GM18517 (cell line): ENCODE measurements around the gene ENTPD8.
"Not testable (repeated sequence)": the region's sequence is repeated elsewhere in the genome, so short reads cannot be mapped to it uniquely, and the experiment has no call there.

Experiments
- ATAC-seq: cut with Tn5 transposase; IDR thresholded peaks from one replicate; pipeline ENCODE4 v1.9.1; 2021; ENCODE audit warnings: mild to moderate bottlenecking, moderate library complexity; ENCODE audit not compliant: unreplicated experiment

Gene ENTPD8

DNA sequence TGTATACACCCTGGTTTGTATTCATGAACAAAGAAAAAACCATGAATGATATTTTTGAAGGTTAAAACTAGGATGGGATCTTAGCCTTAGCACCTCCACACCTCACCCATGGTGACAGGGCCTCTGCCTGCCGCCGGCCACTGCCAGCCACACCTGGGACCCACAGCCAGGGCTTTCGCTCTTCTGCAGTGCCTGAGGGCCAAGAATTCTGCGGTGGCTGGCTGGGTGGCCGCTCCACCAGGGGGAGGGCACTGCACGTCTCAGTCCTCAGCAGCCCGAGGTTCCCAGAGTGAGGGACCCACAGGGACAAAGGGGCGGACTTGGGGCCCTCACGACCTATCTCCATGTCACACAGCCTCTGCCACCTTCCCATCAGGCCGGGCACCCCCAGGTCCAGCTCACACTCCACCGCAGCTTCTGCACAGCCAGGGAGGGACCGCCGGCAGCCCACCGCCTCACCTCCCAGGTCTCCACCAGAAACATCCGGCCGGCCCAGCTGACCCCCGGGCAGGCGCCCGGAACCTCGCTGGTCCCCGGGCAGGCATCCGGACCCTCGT, 25.1 kb downstream of the ENTPD8 start:
- no peak for ATAC-seq

DNA sequence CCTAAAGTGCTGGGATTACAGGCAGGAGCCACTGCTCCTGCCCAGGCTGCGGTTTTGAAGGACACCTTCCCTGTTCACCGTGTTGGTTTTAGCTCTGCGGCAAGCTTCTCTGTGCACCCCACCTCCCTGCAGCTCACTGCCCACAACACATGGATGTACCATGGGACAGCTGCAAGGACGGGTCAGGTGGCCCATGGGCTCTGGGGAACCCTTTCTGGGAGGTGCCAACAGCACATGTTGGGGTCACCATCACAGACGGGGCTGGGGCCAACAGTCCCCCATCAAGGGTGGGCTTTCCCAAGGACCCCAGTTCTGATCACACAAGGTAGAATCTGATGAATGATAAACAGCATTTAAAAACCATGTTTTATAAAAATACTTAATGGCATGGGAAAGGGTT, 25.7 kb downstream of the ENTPD8 start:
- no peak for ATAC-seq

DNA sequence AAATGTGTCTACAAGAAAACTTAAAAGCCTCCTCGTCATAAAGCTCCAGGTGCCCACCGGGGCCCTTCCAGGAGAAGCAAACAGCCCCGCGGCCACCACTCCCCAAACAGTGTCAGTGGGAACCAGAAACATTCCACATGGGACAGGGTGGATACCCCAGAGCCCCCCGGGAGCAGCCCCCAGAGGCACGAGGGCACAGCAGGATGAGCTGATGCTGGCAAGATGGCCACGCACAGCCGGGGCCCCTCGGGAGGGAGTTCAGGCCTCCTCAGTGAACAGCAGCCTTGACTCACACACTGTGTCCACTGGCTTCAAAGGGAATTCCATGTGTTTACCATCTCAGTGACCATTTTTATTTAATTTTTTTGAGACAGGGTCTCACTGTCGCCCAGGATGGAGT, 28.7 kb downstream of the ENTPD8 start:
- ATAC-seq, result no peak

DNA sequence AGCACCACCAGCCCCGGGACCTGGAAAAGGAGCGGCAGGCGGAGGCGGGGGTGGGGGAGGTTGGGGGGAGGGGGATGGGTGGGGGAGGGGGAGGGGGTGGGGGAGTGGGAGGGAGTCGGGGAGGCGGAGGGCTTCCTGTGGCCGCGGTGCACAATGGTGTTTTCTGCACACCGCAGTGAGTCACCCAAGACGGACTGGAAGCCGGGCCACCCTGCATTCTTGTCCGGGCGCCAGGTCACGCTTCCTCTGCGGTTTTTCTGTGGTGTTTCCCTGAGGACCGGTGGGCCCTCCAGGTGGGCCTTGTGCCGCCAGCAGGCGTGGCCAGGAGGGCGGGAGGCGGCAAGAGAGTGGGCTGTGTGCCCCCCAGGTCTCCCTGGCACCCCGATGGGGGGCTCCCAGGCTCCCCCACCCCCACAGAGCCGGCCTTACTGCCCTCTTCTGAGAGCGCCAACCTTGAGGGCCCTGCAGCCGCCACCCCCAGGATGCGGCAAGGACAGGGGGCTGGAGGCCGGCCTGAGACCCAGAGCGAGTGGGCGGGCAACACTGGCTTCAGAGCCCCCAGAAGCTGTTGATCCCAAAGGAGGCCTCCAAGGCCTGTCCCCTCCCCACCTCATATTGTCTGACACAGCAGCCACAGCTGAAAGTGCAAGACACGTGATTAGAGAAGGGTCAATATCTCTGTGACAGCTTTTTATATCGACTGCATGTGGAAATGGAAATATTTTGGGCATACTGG, 29.3 kb downstream of the ENTPD8 start:
- no peak for ATAC-seq

DNA sequence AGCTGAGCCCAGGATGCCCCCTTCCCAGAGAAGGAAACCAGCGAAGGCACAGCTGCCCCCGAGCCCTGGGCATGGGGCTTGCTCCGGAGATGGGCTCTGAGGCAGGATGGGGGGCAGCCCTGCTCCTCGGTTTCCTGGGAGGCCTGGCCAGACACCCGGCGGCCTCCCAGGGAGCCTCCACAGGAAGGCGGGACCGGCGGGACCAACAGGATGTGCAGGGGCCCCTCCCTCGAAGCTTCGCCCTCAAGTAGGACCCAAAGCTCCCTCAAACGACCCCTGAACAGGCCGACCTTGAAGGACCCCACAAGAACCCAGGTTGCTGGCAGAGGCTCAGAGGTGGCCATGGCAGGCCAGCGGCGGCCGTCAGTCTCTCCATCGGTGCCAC, 29.9 kb downstream of the ENTPD8 start:
- no peak for ATAC-seq

DNA sequence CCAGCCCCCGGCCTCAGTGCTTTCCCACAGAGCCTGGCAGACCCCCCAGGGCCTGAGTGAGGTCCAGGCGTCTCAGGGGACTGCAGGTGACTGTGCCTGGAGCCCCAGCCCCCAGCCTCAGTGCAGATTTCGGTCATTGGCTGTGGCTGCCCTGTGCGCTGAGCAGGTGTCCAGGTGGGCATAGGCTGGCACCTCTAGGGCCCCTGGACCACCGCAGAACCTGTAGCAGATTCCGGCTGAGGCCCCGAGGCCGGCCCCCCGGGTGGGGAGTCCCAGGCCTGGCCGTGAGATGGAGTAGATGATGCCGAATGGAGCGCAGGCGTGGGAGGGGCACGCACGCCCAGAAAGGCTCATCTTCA, 30.3 kb downstream of the ENTPD8 start:
- ATAC-seq, result no peak

DNA sequence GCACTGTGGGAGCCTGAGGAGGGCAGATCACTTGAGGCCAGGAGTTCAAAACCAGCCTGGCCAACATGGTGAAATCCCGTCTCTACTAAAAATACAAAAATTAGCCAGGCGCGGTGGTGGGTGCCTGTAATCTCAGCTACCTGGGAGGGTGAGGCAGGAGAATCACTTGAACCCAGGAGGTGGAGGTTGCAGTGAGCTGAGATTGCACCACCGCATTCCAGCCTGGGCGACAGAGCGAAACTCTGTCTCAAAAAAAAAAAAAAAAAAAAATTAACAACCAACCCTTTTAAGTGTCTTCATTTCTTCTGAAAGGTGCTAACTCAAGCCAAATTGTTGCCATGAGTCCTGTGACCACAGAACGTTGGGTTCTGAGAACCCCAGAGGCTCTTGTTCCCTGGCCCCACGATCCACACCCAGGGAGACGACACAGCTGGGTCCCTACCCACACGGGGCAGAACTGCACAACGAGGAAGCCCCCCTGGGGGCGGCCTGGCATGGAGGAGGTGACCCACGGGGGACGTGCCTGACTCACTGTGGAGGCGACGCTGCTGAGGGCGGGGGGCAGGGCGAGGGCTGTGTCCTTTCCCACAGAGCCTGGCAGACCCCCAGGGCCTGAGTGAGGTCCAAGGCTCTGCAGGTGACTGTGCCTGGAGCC, 30.8 kb downstream of the ENTPD8 start:
- not testable (repeated sequence) for ATAC-seq

DNA sequence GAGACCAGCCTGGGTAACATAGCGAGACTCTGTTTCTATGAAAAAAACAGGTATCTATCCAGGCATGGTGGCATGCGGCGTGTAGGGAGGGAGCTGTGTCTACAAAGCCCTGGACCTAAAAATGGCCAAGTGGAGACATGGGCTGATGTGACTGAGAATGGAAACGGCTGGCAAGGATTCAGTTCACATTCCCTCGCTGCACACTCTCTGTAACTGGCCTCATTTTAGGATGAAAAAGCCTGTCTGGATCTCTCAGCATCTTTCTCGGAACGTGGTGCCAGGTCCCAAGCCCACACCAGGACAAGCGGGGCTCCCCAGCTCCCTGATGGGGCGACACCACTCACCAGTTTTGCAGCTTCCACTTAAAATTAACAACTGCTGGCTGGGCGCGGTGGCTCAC, 31.6 kb downstream of the ENTPD8 start:
- ATAC-seq, result no peak

DNA sequence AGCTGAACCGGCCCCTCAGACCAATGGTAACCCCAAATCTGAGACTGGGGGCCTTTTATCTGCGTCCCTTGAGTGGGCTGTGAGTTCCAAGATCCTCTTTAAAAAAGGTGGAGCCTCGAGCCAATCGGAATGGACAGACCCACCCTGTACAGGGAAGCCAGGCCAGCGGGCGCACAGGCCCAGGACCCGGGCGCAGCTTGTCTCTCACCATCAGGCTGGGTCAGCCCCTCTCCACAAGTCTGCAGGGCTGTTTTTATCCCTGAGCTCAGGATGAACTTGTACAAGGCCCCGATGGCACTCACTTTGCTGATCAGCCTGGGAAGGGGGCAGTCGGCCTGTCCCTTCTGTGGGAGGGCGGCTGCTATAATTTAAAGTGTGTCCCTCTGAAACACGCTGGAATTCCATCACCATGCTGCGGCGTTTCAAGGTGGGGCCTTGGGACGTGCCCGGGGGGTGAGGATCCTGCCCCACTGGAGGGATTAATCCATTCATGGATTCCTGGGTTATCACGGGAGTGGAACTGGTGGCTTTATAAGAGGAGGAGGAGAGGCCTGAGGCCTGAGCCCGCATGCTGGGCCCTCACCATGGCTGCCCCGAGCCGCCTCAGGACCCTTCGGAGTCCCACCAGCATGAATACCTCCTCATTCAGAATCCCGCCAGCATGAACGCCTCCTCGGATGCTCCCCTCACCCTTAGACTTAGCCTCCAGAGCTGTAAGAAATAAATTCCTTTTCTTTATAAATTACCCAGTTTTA, 32.3 kb downstream of the ENTPD8 start:
- no peak for ATAC-seq

DNA sequence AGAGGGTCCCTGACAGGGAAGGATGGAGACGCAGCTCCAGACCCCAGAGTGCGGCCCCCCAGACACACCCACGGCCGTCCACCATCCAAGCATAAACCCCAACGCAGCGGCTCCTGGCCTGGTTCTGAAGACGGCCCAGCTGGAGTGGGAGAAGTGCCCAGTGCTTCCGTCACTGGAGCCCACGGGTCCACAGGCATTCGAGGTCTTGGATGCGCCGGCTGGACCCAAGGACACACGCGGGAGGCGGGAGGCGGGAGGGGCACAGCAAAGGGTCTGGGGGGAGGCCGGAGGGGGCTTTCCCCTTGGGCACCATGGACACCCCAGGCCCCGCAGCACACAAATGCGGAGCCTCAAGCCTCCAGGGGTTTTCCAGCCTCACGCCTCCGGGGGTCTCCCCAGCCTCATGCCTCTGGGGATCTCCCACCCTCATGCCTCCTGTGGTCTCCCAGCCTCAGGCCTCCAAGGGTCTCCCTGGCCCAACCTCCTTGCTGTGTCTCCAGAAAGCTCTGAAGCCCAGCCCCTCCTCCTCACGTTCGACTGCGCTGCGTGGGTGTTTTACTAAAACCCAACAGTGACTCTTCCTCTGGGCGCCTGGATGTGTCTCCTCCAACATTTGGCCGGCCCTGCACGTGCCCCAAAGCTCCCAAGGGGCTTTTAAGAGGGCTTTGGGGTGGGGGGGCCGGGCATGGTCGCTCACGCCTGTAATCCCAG, 33.4 kb downstream of the ENTPD8 start:
- ATAC-seq, result no peak

DNA sequence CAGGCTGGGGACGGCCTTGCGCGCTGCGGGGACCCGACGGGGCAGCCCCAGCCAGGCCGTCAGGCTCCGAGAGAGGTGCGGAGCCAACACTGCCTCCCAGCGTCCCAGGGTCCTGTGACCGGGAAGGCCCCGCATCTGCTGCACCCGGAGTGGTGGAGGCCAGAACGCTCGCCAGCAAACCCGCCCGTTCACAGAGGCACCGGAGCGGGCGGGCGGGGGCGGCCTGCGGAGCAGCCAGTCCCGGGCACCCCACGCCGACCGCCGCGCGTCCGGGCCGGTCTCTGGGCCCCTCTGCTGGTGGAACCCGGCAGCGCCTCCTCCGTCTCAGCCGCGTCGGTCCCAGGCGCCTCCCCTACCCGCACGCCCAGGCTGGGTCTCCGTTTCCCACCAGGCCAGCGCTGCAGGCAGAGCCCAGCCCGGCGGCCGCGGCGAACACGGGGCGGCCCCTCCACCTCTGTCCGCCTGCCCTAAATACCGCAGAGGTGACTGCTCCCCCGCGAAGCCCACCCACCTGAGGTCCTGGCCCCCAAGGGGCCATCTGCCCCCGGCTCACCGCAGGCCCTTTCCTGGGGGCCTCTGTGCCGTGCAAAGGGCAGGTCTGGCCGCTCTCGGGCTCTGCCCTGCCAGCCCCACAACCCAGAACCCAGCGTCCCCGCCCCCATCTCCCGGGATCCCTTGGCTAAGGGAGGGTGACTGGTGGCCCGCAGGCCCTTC, 34.1 kb downstream of the ENTPD8 start:
- no peak for ATAC-seq

DNA sequence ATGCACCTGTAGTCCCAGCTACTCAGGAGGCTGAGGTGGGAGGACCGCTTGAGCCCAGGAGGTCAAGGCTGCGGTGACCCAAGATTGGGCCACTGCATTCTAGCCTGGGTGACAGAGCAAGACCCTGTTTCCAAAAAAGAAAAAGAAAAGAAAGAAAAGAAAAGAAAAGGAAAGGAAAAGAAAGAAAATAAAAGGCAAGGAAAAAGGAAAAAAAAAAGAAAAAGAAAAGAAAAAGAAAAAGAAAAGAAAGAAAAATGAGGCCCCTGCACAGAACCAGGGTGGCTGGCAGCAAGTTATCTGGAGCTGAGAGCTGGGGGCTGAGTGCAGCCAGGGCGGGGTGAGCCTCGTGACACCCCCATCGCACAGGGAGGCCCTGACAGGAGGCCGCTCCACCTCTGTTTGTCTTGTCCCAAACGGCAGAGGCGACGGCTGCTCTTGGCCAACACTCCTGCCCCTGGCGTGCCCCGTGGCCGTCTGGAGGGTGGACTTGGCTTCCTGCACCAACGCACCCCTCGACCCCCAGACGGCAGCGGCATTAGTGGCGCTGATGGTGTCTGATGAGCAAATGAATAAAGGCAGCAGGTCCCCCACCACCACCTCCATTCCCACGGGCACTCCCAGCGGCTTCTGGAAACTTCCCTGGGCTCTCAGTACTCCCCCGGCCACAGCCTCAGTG, 34.9 kb downstream of the ENTPD8 start:
- no peak for ATAC-seq

DNA sequence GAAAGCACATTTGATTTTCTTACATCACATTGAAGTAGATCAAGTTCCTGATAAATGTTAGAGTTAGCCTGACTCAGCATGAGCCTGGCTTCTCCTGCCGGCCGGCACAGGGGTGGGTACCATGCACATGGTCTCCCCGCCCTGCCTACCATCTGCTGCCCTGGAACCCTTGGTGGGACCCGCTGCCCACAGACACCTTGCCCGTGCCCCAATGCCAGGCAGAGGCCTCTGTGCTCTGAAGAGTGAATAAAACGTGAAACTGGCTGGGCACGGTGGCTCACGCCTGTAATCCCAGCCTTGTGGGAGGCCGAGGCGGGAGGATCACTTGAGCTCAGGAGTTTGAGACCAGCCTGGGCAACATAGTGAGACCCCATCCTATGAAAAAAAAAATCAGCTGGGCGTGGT, 35.5 kb downstream of the ENTPD8 start:
- ATAC-seq, result no peak

DNA sequence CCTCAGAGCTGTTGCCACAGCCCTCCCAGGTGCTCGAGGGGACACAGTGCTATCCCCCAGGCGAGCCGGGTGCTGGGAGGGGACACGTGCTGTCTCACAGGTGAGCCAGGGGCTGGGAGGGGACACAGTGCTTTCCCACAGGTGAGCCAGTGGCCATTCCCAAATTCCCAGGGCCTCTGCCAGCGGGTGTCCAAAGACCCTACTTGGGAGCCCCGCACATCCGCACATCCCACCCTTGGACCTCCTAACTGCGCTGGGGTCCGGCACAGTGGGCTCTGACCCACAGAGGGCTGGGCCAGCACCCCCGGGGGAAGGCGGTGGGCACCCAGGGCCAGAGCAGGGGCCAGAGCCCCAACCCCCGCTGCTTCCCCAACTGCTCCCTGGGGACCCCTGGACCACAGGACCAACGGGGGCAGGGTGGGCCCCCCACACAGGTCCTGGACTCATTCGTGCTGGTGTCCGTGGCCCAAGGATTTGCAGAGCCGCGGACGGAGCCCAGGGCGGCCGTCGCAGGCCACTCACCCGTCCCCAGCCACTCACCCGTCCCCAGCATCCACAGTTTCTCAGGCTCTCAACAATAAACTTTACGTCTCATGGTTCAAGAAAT, 36.1 kb downstream of the ENTPD8 start:
- no peak for ATAC-seq

DNA sequence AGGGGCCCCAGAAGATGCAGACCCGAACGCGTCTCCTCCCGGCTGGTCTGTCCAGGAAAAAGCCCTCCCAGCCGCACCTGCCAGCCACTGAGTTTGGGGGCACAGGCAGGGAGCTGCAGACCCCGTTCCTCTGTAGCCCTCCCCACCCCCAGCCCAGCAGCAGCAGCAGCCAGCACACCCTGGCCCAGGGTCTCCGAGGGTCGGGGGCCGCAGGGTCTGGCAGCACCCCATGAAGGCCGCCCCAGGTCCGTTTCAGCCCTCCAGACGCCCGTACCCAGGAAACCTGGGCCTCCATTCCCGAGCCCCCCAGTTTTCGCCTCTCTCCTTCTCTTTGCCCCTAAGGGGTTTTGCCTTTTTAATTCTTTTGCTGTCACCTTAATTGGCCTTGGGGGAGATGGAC, 37.9 kb downstream of the ENTPD8 start:
- ATAC-seq, result no peak

DNA sequence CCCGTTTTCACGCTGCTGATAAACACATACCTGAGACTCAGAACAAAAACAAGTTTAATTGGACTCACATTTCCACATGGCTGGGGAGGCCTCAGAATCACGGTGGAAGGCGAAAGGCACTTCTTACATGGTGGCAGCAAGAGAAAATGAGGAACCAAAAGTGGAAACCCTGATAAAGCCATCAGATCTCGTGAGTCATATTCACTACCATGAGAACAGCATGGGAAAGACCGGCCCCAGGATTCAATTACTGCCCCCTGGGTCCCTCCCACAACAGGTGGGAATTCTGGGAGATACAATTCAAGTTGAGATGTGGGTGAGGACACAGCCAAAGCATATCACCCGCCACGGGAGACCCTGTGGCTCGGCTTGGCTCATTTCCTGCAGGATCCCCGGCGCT, 38.4 kb downstream of the ENTPD8 start:
- ATAC-seq, result no peak

DNA sequence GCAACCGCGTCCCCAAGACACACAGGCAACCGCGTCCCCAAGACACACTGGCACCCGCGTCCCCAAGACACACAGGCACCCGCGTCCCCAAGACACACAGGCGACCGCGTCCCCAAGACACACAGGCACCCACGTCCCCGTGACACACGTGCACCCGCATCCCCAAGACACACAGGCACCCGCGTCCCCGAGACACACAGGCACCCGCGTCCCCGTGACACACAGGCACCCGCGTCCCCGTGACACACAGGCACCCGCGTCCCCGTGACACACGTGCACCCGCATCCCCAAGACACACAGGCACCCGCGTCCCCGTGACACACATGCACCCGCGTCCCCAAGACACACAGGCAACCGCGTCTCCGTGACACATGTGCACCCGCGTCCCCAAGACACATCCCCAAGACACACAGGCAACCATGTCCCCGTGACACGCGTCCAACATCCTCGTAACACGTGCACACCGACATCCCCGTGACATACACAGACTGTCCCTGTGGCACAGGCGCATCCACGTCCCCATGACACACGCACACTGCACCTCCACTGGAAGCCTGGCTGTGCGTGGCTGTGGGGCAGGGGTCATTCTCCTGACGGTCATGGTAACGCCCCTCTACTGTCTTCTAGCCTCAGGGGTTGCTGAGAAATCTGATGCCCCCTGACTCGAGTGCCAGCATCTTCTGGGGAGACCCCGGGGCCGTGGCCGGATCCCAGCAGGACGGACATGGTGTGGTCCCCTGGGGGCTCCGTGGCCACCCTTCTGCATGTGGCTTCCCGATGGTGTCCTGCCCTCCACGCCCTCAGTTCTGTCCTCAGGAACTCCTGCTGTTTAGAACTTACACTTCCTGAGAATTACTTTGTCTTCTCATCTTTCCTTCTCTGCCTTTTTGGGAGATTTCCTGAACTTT, 42.3 kb downstream of the ENTPD8 start:
- ATAC-seq, result no peak

DNA sequence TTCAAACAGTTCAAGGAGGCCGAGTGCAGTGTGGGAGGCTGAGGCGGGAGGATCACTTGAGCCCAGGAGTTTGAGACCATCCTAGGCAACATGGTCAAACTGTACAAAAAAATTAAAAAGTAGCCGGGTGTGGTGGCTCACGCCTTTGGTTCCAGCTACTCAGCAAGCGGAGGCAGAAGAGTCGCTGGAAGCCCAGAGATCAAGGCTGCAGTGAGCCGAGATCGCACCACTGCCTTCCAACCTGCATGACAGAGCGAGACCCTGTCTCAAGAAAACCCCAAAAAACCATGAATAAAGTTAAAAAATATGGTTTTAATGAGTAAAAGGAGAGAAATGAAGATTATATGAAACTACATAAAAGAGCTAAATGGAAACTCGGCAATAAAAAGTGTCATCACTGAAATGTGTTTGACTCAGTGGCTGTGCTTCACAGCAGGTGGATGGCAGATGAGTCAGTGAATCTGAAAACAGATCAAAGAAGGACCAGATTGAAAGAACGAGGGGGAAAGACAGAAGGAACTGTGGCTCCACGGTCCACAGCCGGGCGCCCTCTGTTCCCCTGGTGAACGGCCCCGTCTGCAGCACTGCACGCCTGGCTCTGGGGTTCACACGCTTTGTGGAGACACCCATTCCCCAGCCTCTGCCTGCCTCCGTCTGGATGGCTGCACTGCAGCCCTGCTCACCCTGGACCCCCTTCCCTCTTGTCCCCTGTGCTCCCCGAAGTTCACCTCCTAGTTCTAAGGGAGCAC, 43.3 kb downstream of the ENTPD8 start:
- ATAC-seq, result no peak
